Stimulated activated naive CD8-positive, alpha-beta T cell treated with anti-CD3 and anti-CD28 coated beads, Interleukin-15, amount 100 ng/mL, for 72 hours (primary cell): ENCODE measurements around the gene CAV2.

Experiments used
- ATAC-seq: fragments of 150-1000 bp; cut with Tn5 transposase; 2 replicates; pipeline ENCODE4 v1.10.0; 2021; ENCODE audit warnings: mild to moderate bottlenecking, moderate library complexity
- DNase-seq, 2 donors: peaks; one replicate each; pipeline ENCODE4 v3.0.0; 2021 to 2022
- H3K27ac Mint-ChIP-seq, 2 donors: one replicate each; pipeline ENCODE4 v1.8.0; 2022; ENCODE audit warnings: mild to moderate bottlenecking in 2 of 2, mixed read lengths in 2 of 2, moderate library complexity in 2 of 2
- H3K27me3 Mint-ChIP-seq: one replicate; pipeline ENCODE4 v1.8.0; 2022; ENCODE audit warnings: mixed read lengths
- H3K4me1 Mint-ChIP-seq: one replicate; pipeline ENCODE4 v1.8.0; 2022; ENCODE audit warnings: mild to moderate bottlenecking, mixed read lengths
- H3K4me3 Mint-ChIP-seq, 2 donors: one replicate each; pipeline ENCODE4 v1.8.0; 2022; ENCODE audit warnings: mild to moderate bottlenecking in 2 of 2, mixed read lengths in 2 of 2, moderate library complexity in 1 of 2
- H3K9me3 Mint-ChIP-seq, 2 donors: one replicate each; pipeline ENCODE4 v1.8.0; 2022; ENCODE audit warnings: mixed read lengths in 2 of 2

The CAV2 gene

DNA sequence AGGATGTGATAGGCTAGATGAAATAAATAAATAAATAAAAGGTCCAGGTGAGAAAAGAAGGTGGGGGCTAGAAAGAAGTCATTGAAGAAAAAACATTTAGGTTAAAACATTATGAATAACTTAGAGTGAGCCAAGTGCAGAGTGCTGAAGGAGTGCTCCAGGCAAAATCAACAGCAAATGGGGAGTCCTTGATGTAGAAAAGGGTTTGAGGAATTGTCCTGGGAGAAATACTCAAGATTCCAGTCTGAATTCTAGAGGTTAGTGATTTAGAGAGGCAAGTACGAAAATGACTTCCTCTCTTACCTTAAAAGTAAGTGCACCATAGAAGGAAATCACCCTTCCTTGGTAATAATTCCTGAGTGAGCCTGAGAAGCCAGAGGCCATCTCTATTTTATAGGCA is 44.9 kb downstream of the CAV2 start:
- peaks cover 47% of the 10 kb centered on the region for H3K27me3 Mint-ChIP-seq
- H3K27ac Mint-ChIP-seq = no peak overlapping the region
- DNase-seq = no peak
- H3K9me3 Mint-ChIP-seq = no peaks in the 10 kb centered on the region
- no peaks in the 10 kb centered on the region for H3K4me1 Mint-ChIP-seq
- H3K4me3 Mint-ChIP-seq = no peak overlapping the region
- no peak for ATAC-seq

DNA sequence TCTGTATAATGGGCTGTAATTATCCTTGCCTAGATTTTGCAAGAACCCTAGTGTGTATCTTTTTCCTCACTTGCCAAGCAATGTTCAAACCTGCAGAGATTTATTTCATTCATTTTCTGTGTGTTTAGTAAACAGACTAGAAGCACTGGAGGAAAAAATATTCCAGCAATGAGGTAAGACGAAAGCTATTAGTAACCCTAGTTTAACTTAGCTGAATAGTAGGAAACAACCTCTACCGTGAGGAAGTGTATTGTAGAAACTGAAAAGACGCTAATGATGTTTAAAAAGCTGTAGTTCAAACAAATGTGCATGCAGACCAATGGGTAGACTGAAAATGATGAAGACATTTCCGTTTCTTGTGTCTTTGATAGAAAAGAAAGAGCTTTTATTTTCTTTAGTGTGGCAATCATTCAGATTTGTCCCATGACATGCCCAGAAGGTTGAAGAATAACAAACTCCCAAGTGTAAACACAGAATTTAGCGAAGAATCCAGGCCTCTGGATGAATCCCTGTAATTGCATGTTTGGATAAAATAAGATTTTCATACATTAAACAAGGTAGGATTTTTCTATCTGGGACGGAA is 46.0 kb downstream of the CAV2 start:
- no peak for DNase-seq
- Mint-ChIP-seq H3K9me3 (no peaks in the 10 kb centered on the region), H3K4me1 (no peaks in the 10 kb centered on the region), H3K4me3 (no peak overlapping the region), H3K27ac (no peak overlapping the region), H3K27me3 (peaks cover 43% of the 10 kb centered on the region)
- ATAC-seq = no peak

DNA sequence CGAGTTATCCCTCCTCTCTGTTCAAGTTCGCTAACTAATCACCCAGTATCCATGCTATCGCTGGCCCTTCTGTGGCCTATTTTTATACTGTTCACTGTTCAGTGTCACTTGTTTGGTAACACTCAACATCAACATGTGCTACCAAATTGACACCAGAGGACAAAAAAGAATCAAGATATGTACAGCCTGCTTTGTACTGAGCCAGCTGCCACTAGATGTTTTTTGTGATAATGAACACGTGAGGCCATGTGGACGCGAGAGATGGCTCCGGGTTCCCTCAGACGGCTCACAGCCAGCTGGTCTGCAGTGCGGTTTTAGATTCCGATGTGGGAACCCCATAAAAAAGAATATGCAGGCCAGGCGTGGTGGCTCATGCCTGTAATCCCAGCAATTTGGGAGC is 46.5 kb downstream of the CAV2 start:
- Mint-ChIP-seq H3K27me3 (peaks cover 37% of the 10 kb centered on the region), H3K27ac (no peak overlapping the region), H3K4me3 (no peak overlapping the region), H3K4me1 (no peaks in the 10 kb centered on the region), H3K9me3 (no peaks in the 10 kb centered on the region)
- ATAC-seq (no peak), DNase-seq (no peak)

DNA sequence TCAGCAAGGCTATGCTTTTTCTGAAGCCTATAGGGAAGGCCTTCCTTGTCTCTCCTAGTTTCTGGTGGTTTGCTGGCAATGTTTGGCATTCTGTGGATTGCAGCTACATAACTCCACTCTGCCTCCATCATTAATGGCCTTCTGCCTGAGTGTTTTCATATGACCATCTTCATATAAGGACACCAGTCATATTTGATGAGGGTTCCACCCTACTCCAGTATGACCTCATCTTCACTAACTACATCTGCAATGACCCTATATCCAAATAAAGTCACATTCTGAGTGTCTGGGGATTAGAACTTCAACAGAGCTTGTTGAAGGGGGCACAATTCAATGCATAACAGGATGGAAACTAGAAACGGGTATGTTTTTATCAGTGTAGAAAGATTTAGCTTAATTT is 47.4 kb downstream of the CAV2 start:
- Mint-ChIP-seq H3K27ac (no peak overlapping the region), H3K27me3 (peaks cover 34% of the 10 kb centered on the region)
- DNase-seq = no peak

DNA sequence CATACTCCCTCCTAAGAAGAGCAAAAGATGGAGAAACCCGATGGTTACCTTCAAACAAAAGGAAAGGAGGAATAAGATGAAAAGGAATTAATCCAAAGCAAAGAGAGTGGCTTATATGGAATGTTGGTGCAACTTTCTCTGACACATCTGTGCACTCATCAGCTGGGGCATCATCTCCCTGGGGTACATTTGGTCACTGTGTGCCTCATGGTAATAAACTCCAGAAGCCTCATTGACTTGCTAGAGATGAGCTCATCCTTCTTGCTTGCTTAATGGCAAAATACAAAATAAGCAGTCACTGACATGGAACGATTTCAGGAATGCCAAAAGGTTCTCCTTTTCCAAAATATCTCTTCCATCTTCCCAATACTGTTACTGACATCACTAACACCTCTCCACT is 47.8 kb downstream of the CAV2 start:
- H3K27me3 Mint-ChIP-seq = peaks cover 34% of the 10 kb centered on the region
- no peaks in the 10 kb centered on the region for H3K9me3 Mint-ChIP-seq
- H3K27ac Mint-ChIP-seq = no peak overlapping the region
- ATAC-seq = no peak
- no peaks in the 10 kb centered on the region for H3K4me1 Mint-ChIP-seq
- no peak for DNase-seq
- no peak overlapping the region for H3K4me3 Mint-ChIP-seq

More for the DNA sequence above, 47.4 kb downstream of the CAV2 start:
- ATAC-seq = no peak
- Mint-ChIP-seq H3K9me3 (no peaks in the 10 kb centered on the region), H3K4me1 (no peaks in the 10 kb centered on the region), H3K4me3 (no peak overlapping the region)

DNA sequence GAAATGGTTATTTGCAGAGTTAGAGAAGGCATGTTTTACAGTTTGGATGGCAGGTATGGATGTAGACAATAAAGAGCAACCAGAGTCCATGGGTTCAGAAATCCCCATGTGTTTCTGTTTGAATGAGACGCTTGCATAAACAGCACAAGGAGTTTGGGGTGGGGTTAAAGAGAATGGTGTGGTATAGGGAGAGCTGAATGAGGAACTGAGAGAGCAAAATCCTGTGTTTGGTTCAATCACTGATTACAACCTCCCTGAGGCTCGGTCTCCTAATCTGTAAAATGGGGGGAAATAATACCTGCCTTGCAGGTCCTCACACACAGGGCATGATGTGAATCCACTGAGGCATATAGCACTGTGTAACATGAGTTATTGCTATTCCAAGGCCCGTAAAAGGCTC is 49.0 kb downstream of the CAV2 start:
- ATAC-seq (peak; percentile 12), DNase-seq (no peak)
- peaks cover 35% of the 10 kb centered on the region for H3K27me3 Mint-ChIP-seq
- no peak overlapping the region for H3K27ac Mint-ChIP-seq
- H3K4me3 Mint-ChIP-seq = no peak overlapping the region
- H3K9me3 Mint-ChIP-seq = no peaks in the 10 kb centered on the region
- no peaks in the 10 kb centered on the region for H3K4me1 Mint-ChIP-seq

DNA sequence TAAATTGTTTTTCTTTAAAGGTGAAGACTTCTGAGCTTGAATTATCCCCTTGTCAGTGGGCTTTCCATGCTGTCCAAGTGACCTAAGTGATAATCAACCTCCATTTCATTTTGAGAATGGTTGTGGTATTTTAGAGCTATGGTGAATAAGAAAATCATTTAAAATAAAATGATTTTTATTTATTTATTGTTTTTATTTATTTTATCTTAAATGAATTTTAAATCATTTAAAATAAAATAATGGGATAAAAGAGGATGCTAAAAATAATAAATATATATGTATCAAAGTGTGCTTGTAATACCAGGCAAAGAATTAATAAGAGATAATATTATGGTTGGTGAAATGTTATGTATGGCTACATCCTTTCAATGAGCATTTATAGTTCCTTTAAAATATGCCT is 49.8 kb downstream of the CAV2 start:
- Mint-ChIP-seq H3K4me3 (no peak overlapping the region), H3K27ac (no peak overlapping the region)

DNA sequence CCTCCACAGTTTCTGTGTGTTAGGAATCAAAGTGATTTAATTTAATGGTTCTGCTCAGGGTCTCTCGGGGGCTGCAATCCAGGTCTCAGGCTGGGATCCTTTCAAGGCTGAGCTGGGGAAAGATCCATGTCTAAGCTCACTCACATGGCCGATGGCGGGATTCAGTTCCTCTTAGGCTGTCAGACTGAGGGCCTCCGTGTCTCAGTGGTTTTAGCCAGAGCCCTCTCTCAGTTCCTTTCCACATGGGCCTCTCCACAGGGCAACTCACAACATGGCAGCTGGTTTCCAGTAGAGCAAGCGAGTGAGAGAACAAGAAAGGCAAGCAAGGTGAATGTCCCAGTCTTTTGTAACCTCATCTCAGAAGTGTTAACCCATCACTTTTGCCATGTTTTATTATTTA is 52.2 kb downstream of the CAV2 start:
- H3K4me3 Mint-ChIP-seq = no peak overlapping the region
- H3K27ac Mint-ChIP-seq = no peak overlapping the region
- no peaks in the 10 kb centered on the region for H3K4me1 Mint-ChIP-seq
- DNase-seq (no peak), ATAC-seq (no peak)
- no peaks in the 10 kb centered on the region for H3K9me3 Mint-ChIP-seq
- peaks cover 43% of the 10 kb centered on the region for H3K27me3 Mint-ChIP-seq

More for the DNA sequence above, 49.8 kb downstream of the CAV2 start:
- H3K4me1 Mint-ChIP-seq = no peaks in the 10 kb centered on the region
- peaks cover 40% of the 10 kb centered on the region for H3K27me3 Mint-ChIP-seq
- DNase-seq (no peak), ATAC-seq (no peak)
- no peaks in the 10 kb centered on the region for H3K9me3 Mint-ChIP-seq

DNA sequence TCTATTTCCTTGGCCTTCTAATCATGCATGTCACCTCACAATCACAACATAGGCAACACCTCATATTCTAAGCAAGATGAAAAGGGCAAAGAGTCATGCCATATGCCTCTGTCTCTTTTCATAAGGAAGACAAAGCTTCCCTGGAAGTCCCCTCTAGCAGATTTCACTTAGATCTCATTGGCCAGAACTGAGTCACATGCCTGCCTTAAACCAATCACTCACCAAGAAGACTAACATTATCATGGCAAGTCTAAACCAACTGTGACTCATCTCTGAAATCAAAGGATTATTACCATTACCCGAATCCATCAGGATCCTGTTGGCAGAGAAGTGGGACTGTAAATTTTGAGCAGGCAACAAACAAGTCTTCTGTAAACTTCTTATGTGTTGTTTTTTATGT is 53.1 kb downstream of the CAV2 start:
- DNase-seq (no peak), ATAC-seq (no peak)
- H3K4me3 Mint-ChIP-seq = no peak overlapping the region
- H3K9me3 Mint-ChIP-seq = no peaks in the 10 kb centered on the region
- H3K4me1 Mint-ChIP-seq = no peaks in the 10 kb centered on the region
- no peak overlapping the region for H3K27ac Mint-ChIP-seq
- H3K27me3 Mint-ChIP-seq = peaks cover 49% of the 10 kb centered on the region

DNA sequence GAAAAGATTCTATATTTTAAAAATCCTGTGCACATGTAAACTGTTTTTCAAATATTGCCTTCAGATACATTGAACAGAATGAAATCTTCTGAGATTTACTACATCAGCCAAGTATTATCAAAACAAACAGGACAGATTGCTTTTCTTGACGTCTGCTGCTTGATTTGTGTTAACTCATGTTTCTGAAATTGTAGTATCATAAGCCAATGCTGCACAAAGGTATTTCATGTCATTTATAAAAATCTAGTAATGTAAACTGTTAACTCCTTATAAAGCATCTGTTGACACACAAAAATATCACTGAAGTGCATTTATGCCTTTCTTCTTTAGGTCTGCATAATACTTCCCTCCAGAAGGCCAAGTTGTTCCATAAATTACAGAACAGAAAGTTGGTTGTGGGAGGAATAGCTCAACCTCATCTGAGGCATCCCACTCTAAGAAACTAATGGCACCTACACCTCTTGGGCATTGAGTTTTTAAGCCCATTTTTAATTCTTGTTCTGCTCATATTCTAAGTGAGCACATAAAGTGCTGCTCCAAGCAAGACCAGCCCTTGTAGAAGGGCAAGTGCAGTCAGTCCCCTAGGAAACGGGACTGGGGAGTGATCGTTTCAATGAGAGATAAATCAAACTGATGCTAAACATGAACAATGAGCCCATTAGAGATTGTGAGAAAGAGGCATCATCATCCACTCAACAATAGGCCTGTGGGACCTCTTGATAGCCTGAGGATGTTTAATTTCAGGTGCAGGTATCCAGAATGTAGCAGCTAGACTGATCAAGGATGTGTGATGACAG is 53.8 kb downstream of the CAV2 start:
- no peak overlapping the region for H3K27ac Mint-ChIP-seq
- DNase-seq (no peak), ATAC-seq (no peak)
- H3K4me3 Mint-ChIP-seq = no peak overlapping the region
- no peaks in the 10 kb centered on the region for H3K9me3 Mint-ChIP-seq
- H3K27me3 Mint-ChIP-seq = peaks cover 49% of the 10 kb centered on the region
- no peaks in the 10 kb centered on the region for H3K4me1 Mint-ChIP-seq

DNA sequence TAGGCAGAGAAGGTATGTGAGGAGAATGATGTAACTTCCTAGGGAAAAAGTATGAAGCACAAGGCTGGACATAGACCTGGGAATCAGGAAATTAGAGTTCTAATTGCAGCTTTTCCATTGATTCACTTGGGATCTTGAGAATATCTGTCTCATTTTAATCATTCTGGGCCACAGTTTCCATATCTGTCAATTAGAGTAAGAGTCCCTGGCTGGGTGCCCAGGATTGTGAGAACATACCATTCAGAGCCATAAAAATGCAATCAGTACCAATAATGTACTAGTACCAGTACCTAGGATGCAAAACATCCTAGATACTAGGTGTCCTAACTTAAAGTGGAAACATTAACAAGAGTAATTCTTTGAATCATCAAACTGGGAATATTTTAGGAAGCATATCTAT is 54.9 kb downstream of the CAV2 start:
- peaks cover 41% of the 10 kb centered on the region for H3K27me3 Mint-ChIP-seq
- ATAC-seq (no peak), DNase-seq (no peak)
- no peaks in the 10 kb centered on the region for H3K9me3 Mint-ChIP-seq
- H3K4me1 Mint-ChIP-seq = no peaks in the 10 kb centered on the region
- no peak overlapping the region for H3K4me3 Mint-ChIP-seq
- no peak overlapping the region for H3K27ac Mint-ChIP-seq

DNA sequence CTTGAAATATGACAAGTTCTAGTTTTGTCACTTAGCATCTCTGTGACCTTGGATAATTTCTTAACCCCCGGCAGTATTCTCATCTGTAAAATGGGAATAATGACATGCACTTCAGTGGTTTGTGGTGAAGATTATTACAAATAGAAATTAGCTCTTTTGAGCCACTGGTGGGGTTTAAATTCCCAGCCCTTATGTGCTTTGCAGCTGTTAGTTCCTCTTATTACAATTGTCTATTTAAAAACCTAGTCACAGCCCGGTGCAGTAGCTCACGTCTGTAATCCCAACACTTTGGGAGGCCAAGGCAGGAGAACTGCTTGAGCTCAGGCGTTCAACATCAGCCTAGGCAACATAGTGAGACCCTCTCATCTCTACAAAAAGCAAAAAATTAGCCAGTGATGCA is 55.4 kb downstream of the CAV2 start:
- H3K4me1 Mint-ChIP-seq = no peaks in the 10 kb centered on the region
- ATAC-seq (no peak), DNase-seq (no peak)
- H3K27ac Mint-ChIP-seq = no peak overlapping the region
- peaks cover 44% of the 10 kb centered on the region for H3K27me3 Mint-ChIP-seq
- H3K9me3 Mint-ChIP-seq = no peaks in the 10 kb centered on the region
- no peak overlapping the region for H3K4me3 Mint-ChIP-seq

DNA sequence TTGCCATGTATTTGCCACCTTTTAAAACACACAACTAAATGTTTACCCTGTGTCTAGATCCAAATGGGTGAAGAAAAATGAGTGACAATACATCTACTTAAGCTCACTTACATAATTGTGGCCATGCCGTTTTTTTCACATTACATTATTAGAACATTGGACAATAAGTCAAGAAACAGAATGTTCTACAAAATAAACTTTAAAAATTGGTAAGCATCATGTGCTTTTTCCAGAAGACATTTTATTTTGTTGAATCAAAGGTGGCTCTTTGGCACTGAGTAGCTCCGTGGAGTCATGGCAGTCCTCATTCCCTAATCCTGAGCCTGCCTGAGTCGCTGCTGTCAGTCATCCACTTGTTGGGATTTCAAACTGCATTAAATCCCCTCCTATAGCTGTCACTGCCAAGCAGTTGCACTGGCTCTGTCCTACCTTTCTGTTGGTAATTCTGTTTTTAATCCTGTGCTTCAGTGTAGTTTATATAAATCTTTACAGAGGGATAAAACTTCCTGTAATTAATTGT is 57.6 kb downstream of the CAV2 start:
- H3K4me1 Mint-ChIP-seq = no peaks in the 10 kb centered on the region
- DNase-seq (no peak), ATAC-seq (no peak)
- H3K4me3 Mint-ChIP-seq = no peak overlapping the region
- peaks cover 0 to 5% of the 10 kb centered on the region in 2 donors for H3K9me3 Mint-ChIP-seq
- peaks cover 61% of the 10 kb centered on the region for H3K27me3 Mint-ChIP-seq
- no peak overlapping the region for H3K27ac Mint-ChIP-seq

DNA sequence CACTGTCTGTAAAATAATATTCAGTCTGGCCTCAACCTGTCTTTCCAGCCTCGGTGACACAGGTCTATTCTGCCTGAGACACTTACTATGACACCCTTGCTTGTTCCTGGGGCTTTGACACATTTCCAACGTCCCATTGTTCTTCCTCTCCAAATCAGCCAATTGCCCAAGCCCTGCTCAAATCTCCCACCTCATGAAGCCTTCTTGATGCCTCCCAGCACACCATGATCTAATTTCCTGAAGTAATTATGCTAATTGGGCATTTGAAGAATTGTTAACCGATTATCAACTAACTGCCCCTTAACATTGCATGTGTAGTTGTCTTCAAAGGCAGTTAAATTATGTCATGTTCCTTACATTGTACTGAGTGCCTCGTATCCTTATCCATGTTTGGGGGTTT is 58.4 kb downstream of the CAV2 start:
- Mint-ChIP-seq H3K4me1 (no peaks in the 10 kb centered on the region), H3K27me3 (peaks cover 68% of the 10 kb centered on the region), H3K27ac (no peak overlapping the region), H3K4me3 (no peak overlapping the region), H3K9me3 (peaks cover 0 to 5% of the 10 kb centered on the region in 2 donors)
- ATAC-seq = no peak
- DNase-seq = no peak
